ENCODE measurements around the gene IGFBP2. TPM values are rescaled to one million over a fixed set of nuclear protein-coding genes. Genes with fewer than 3 reads are reported as not detected.

Gene IGFBP2
- total RNA-seq, 1 donor from 2014 or later = 371 TPM

DNA sequence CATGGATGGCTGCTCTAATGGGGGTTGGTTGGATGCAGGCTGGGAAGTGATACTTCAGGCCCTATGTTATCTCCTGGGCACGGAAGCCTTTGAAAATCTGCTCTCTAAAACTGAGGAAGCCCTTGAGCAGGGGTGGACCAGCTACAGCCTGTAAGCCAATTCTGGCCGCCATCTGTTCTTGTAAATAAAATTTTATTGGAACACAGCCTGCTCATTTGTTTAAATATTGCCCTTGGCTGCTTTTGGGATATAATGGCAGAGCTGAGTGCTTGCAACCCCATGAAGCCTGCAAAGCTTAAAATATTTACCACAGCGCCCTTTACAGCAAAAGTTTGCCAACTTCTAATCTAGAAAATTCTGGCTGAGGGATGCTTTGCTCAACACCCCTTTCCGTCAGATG, 11.9 kb upstream of the IGFBP2 start:
- peaks cover 2% of the 10 kb centered on the region for H3K9me3 Mint-ChIP-seq
- peaks cover 45% of the 10 kb centered on the region for H3K4me1 Mint-ChIP-seq
- Histone ChIP-seq H2AFZ (replicated peaks) (no peak overlapping the region), H3K27ac (no peak overlapping the region), H3K4me1 (peaks cover 36% of the 10 kb centered on the region), H4K20me1 (ENCODE audit: low read depth) (no peaks in the 10 kb centered on the region), H3K79me2 (ENCODE audit: low read depth) (no peaks in the 10 kb centered on the region), H3K9me3 (ENCODE audit: low read depth) (no peaks in the 10 kb centered on the region), H3F3A (ENCODE audit: low read depth) (peaks cover 27% of the 10 kb centered on the region), H3K4me3 (no peak overlapping the region), H3K27me3 (no peaks in the 10 kb centered on the region), H3K4me2 (peak overlapping the region; percentile 56), H3K9ac (no peak overlapping the region), H3K36me3 (no peaks in the 10 kb centered on the region)
- peak overlapping the region; percentile 97 for H3K27ac Mint-ChIP-seq
- TF ChIP-seq, protein P1, sequence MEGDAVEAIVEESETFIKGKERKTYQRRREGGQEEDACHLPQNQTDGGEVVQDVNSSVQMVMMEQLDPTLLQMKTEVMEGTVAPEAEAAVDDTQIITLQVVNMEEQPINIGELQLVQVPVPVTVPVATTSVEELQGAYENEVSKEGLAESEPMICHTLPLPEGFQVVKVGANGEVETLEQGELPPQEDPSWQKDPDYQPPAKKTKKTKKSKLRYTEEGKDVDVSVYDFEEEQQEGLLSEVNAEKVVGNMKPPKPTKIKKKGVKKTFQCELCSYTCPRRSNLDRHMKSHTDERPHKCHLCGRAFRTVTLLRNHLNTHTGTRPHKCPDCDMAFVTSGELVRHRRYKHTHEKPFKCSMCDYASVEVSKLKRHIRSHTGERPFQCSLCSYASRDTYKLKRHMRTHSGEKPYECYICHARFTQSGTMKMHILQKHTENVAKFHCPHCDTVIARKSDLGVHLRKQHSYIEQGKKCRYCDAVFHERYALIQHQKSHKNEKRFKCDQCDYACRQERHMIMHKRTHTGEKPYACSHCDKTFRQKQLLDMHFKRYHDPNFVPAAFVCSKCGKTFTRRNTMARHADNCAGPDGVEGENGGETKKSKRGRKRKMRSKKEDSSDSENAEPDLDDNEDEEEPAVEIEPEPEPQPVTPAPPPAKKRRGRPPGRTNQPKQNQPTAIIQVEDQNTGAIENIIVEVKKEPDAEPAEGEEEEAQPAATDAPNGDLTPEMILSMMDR (IDR thresholded peaks at IDR 0.05) = no peak
- TF ChIP-seq EZH2phosphoT487 (IDR thresholded peaks at IDR 0.05) = no peak
- no peak for TF ChIP-seq EZH2 (IDR thresholded peaks at IDR 0.05)
- H3K27me3 Mint-ChIP-seq (ENCODE audit: insufficient read depth, low read depth) = peaks cover 9% of the 10 kb centered on the region
- no peak for DNase-seq (ENCODE audit: low spot score)
- no peak overlapping the region for H3K4me3 Mint-ChIP-seq
- H3K36me3 Mint-ChIP-seq = no peaks in the 10 kb centered on the region

DNA sequence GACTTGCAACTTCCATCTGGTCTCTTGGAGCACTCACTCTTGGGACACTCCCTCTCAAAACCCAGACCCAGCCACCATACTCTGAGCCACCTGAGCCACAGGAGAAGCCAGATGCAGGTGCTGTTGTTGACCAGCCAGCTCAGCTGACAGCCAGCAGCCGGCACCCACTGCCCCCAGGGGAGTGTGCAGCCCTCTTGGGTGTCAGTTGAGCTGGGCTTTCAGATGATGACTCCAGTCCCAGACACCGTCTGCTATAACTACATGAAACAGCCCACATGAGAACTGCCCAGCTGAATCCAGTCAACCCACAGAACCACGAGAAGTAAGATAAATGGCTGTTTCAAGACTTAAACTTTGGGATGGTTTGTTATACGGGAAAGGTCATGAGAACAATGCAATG, 10.7 kb upstream of the IGFBP2 start:
- H3K9ac ChIP-seq = no peak overlapping the region
- no peaks in the 10 kb centered on the region for H3K27me3 ChIP-seq
- peaks cover 9% of the 10 kb centered on the region for H3K27me3 Mint-ChIP-seq (ENCODE audit: insufficient read depth, low read depth)
- no peak overlapping the region for H2AFZ ChIP-seq (replicated peaks)
- no peak overlapping the region for H3K27ac ChIP-seq
- no peaks in the 10 kb centered on the region for H3K9me3 ChIP-seq (ENCODE audit: low read depth)
- peaks cover 37% of the 10 kb centered on the region for H3K4me1 Mint-ChIP-seq
- peaks cover 27% of the 10 kb centered on the region for H3F3A ChIP-seq (ENCODE audit: low read depth)
- H3K9me3 Mint-ChIP-seq = peaks cover 2% of the 10 kb centered on the region
- H3K4me1 ChIP-seq = peaks cover 36% of the 10 kb centered on the region
- no peaks in the 10 kb centered on the region for H3K79me2 ChIP-seq (ENCODE audit: low read depth)
- H3K36me3 Mint-ChIP-seq = no peaks in the 10 kb centered on the region
- no peaks in the 10 kb centered on the region for H3K36me3 ChIP-seq
- DNase-seq (ENCODE audit: low spot score) = no peak
- TF ChIP-seq, protein P1 (IDR thresholded peaks at IDR 0.05) = no peak
- no peak for TF ChIP-seq EZH2 (IDR thresholded peaks at IDR 0.05)
- no peak for TF ChIP-seq EZH2phosphoT487 (IDR thresholded peaks at IDR 0.05)
- H3K4me3 Mint-ChIP-seq = no peak overlapping the region
- H3K4me2 ChIP-seq = no peak overlapping the region
- no peaks in the 10 kb centered on the region for H4K20me1 ChIP-seq (ENCODE audit: low read depth)
- H3K4me3 ChIP-seq = no peak overlapping the region
- H3K27ac Mint-ChIP-seq = peak overlapping the region; percentile 53

DNA sequence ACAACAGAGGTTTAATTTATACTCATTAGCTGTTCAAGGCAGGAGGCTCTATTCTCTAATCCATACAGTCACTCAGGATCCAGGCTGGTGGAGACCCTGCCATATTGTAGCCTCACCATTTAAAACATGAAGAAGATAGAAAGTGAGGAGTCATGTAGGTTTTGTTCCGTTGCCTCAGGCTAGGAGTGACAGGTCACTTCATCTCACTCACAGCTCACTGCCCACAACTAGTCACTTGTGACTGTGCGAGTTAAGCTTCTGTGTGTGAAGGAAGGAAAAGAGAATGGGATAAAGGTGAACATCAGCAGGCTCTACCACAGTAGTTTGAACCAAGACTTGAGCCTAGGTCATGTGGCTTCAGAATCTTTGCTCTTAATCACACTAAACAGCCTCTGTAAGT, 9.0 kb upstream of the IGFBP2 start:
- Histone ChIP-seq H3K27ac (no peak overlapping the region), H3F3A (ENCODE audit: low read depth) (peaks cover 13% of the 10 kb centered on the region), H3K4me2 (no peak overlapping the region), H3K4me3 (no peak overlapping the region), H3K4me1 (peaks cover 25% of the 10 kb centered on the region), H3K9me3 (ENCODE audit: low read depth) (no peaks in the 10 kb centered on the region), H3K27me3 (no peaks in the 10 kb centered on the region), H2AFZ (replicated peaks) (no peak overlapping the region), H3K9ac (no peak overlapping the region), H4K20me1 (ENCODE audit: low read depth) (no peaks in the 10 kb centered on the region), H3K36me3 (no peaks in the 10 kb centered on the region), H3K79me2 (ENCODE audit: low read depth) (no peaks in the 10 kb centered on the region)
- Mint-ChIP-seq H3K9me3 (peaks cover 2% of the 10 kb centered on the region), H3K27ac (no peak overlapping the region), H3K4me3 (no peak overlapping the region), H3K36me3 (no peaks in the 10 kb centered on the region), H3K27me3 (ENCODE audit: insufficient read depth, low read depth) (peaks cover 5% of the 10 kb centered on the region), H3K4me1 (peaks cover 30% of the 10 kb centered on the region)
- TF ChIP-seq, protein P1 (IDR thresholded peaks at IDR 0.05) = no peak
- TF ChIP-seq EZH2 (IDR thresholded peaks at IDR 0.05) (no peak), EZH2phosphoT487 (IDR thresholded peaks at IDR 0.05) (no peak)
- no peak for DNase-seq (ENCODE audit: low spot score)
